ENCODE data around the gene ZNF597. TPM values are rescaled to one million over a fixed set of nuclear protein-coding genes. Genes with fewer than 3 reads are reported as not detected.

Gene ZNF597
- total and polyA plus RNA-seq, 4 donors, result 0.25 to 3.2 (median 2.0) TPM

GRCh38 chr16:3439637-3440036 lies 3.7 kb downstream of the ZNF597 start:
- Histone ChIP-seq H3K27ac (ENCODE audit: low read depth in 1 of 2, low read length in 2 of 2) (no peak overlapping the region), H3K4me3 (ENCODE audit: low read length in 2 of 2) (no peak overlapping the region), H3K27me3 (ENCODE audit: control insufficient read depth in 1 of 2, insufficient read depth in 2 of 2, low read length in 1 of 2) (no peaks in the 10 kb centered on the region), H3K4me1 (ENCODE audit: control insufficient read depth in 1 of 2, insufficient read depth in 2 of 2, low read length in 2 of 2) (no peaks in the 10 kb centered on the region), H3K9me3 (ENCODE audit: control insufficient read depth, low read length) (peaks cover 4% of the 10 kb centered on the region), H3K36me3 (ENCODE audit: control insufficient read depth in 1 of 2, insufficient read depth in 2 of 2, low read length in 1 of 2) (peaks cover 2 to 5% of the 10 kb centered on the region in 2 donors)
- 86 to 90% methylated on average over 4 of the region's 4 CpGs for WGBS, 2 donors
- intact Hi-C loops (cut with DNase I), result no loop called here
- ATAC-seq (ENCODE audit: low FRiP score), result no peak
- no peak for DNase-seq

DNA sequence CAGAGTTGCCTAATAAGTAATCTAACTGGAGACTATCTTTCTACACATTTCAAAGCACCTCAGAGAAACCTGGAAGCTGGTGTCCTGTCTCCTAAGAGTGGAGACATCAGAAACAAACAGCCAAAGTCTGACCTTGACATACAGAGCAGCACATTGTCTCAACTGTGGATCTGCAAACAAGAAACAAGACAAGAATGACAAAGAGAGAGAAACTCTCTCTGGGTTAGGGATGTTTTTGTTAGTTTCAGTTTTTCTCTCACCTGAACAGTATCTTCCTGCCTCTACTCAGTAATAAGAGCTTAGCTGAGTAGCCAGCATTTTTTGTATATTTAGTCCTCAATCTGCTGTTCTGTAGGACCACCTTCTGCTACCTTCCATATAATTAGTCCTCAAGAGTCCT lies 8.9 kb downstream of the ZNF597 start:
- H3K36me3 ChIP-seq (ENCODE audit: control insufficient read depth in 1 of 2, insufficient read depth in 2 of 2, low read length in 1 of 2), result peaks cover 2 to 5% of the 10 kb centered on the region in 2 donors
- no peak for ATAC-seq (ENCODE audit: low FRiP score)

GRCh38 chr16:3431779-3432219 lies 11.5 kb downstream of the ZNF597 start:
- DNase-seq, result peak; percentile 67 to 86
- Histone ChIP-seq H3K4me1 (ENCODE audit: control insufficient read depth in 1 of 2, insufficient read depth in 2 of 2, low read length in 2 of 2) (no peaks in the 10 kb centered on the region), H3K36me3 (ENCODE audit: control insufficient read depth in 1 of 2, insufficient read depth in 2 of 2, low read length in 1 of 2) (peaks cover 2 to 5% of the 10 kb centered on the region in 2 donors), H3K9me3 (ENCODE audit: control insufficient read depth, low read length) (peaks cover 1% of the 10 kb centered on the region), H3K27me3 (ENCODE audit: control insufficient read depth in 1 of 2, insufficient read depth in 2 of 2, low read length in 1 of 2) (no peaks in the 10 kb centered on the region), H3K27ac (ENCODE audit: low read depth in 1 of 2, low read length in 2 of 2) (no peak overlapping the region), H3K4me3 (ENCODE audit: low read length in 2 of 2) (no peak overlapping the region)
- intact Hi-C loops (cut with DNase I), result no loop called here
- whole genome bisulfite sequencing, 2 donors, result 46 to 67% methylated on average over 26 of the region's 26 CpGs
- ATAC-seq (ENCODE audit: low FRiP score), result peak; percentile 69

More for the DNA sequence above, 8.9 kb downstream of the ZNF597 start:
- no peak for DNase-seq
- H3K4me3 ChIP-seq (ENCODE audit: low read length in 2 of 2), result no peak overlapping the region
- no peaks in the 10 kb centered on the region for H3K27me3 ChIP-seq (ENCODE audit: control insufficient read depth in 1 of 2, insufficient read depth in 2 of 2, low read length in 1 of 2)
- no peak overlapping the region for H3K27ac ChIP-seq (ENCODE audit: low read depth in 1 of 2, low read length in 2 of 2)
- intact Hi-C loops (cut with DNase I), result no loop called here
- no peaks in the 10 kb centered on the region for H3K4me1 ChIP-seq (ENCODE audit: control insufficient read depth in 1 of 2, insufficient read depth in 2 of 2, low read length in 2 of 2)
- H3K9me3 ChIP-seq (ENCODE audit: control insufficient read depth, low read length), result peaks cover 2% of the 10 kb centered on the region

- 31 to 47% methylated on average over 29 of the region's 29 CpGs for WGBS, 2 donors
- DNase-seq, result no peak
- no peak for ATAC-seq (ENCODE audit: low FRiP score)
- Histone ChIP-seq H3K36me3 (ENCODE audit: control insufficient read depth in 1 of 2, insufficient read depth in 2 of 2, low read length in 1 of 2) (peaks cover 1 to 3% of the 10 kb centered on the region in 2 donors), H3K4me1 (ENCODE audit: control insufficient read depth in 1 of 2, insufficient read depth in 2 of 2, low read length in 2 of 2) (no peaks in the 10 kb centered on the region), H3K9me3 (ENCODE audit: control insufficient read depth, low read length) (peaks cover 23% of the 10 kb centered on the region), H3K4me3 (ENCODE audit: low read length in 2 of 2) (no peak overlapping the region), H3K27ac (ENCODE audit: low read depth in 1 of 2, low read length in 2 of 2) (no peak overlapping the region), H3K27me3 (ENCODE audit: control insufficient read depth in 1 of 2, insufficient read depth in 2 of 2, low read length in 1 of 2) (no peaks in the 10 kb centered on the region)
- intact Hi-C loops (cut with DNase I), result no loop called here
Measured at GRCh38 chr16:3413730-3414379, 29.4 kb downstream of the ZNF597 start.

DNA sequence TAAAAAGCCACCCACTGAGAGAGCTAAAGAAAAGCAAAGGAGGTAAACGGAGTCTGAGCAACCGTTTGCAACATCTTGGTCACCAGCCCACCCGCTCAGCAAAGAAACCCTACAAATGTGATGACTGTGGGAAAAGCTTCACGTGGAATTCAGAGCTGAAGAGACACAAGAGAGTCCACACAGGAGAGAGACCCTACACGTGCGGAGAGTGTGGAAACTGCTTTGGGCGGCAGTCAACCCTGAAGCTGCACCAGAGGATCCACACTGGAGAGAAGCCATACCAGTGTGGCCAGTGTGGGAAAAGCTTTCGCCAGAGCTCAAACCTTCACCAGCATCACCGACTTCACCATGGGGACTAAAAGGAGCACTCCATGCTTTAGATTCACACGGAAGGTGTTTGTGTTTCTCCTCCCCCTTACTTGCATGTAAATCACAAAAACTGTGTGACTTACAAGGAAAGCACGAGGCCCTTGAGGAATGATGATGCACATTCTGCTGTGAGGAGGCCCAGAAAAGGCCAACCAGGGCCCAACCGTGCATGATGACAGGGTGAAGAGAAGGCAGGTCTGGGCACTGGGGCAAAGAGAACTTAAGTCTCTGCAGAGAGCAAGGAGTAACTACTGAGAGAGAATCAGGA lies 34.6 kb downstream of the ZNF597 start:
- Histone ChIP-seq H3K27ac (ENCODE audit: low read depth in 1 of 2, low read length in 2 of 2) (no peak overlapping the region), H3K4me3 (ENCODE audit: low read length in 2 of 2) (no peak overlapping the region), H3K4me1 (ENCODE audit: control insufficient read depth in 1 of 2, insufficient read depth in 2 of 2, low read length in 2 of 2) (no peaks in the 10 kb centered on the region), H3K27me3 (ENCODE audit: control insufficient read depth in 1 of 2, insufficient read depth in 2 of 2, low read length in 1 of 2) (no peaks in the 10 kb centered on the region), H3K36me3 (ENCODE audit: control insufficient read depth in 1 of 2, insufficient read depth in 2 of 2, low read length in 1 of 2) (peaks cover 15 to 27% of the 10 kb centered on the region in 2 donors), H3K9me3 (ENCODE audit: control insufficient read depth, low read length) (peaks cover 29% of the 10 kb centered on the region)
- ATAC-seq (ENCODE audit: low FRiP score), result no peak
- no peak for DNase-seq
- 97 to 98% methylated on average over 12 of the region's 12 CpGs for WGBS, 2 donors
- intact Hi-C loops (cut with DNase I), result no loop called here

- ATAC-seq (ENCODE audit: low FRiP score) (no peak), DNase-seq (no peak)
- H3K27me3 ChIP-seq (ENCODE audit: control insufficient read depth in 1 of 2, insufficient read depth in 2 of 2, low read length in 1 of 2), result no peaks in the 10 kb centered on the region
- H3K4me1 ChIP-seq (ENCODE audit: control insufficient read depth in 1 of 2, insufficient read depth in 2 of 2, low read length in 2 of 2), result peaks cover 0 to 2% of the 10 kb centered on the region in 2 donors
- H3K9me3 ChIP-seq (ENCODE audit: control insufficient read depth, low read length), result peaks cover 2% of the 10 kb centered on the region
- 25 to 29% methylated on average over 17 of the region's 17 CpGs for WGBS, 2 donors
- H3K4me3 ChIP-seq (ENCODE audit: low read length in 2 of 2), result peak overlapping the region; percentile 66 to 90
- intact Hi-C loops (cut with DNase I), result loop anchor here in 1 of 2 donors (5.0 kb wide), 1 partner anchor 120 kb away; the partner anchor contains the start of gene ZNF263
- H3K36me3 ChIP-seq (ENCODE audit: control insufficient read depth in 1 of 2, insufficient read depth in 2 of 2, low read length in 1 of 2), result peaks cover 7 to 11% of the 10 kb centered on the region in 2 donors
- no peak overlapping the region for H3K27ac ChIP-seq (ENCODE audit: low read depth in 1 of 2, low read length in 2 of 2)
Measured at GRCh38 chr16:3401719-3402397, 41.4 kb downstream of the ZNF597 start.

DNA sequence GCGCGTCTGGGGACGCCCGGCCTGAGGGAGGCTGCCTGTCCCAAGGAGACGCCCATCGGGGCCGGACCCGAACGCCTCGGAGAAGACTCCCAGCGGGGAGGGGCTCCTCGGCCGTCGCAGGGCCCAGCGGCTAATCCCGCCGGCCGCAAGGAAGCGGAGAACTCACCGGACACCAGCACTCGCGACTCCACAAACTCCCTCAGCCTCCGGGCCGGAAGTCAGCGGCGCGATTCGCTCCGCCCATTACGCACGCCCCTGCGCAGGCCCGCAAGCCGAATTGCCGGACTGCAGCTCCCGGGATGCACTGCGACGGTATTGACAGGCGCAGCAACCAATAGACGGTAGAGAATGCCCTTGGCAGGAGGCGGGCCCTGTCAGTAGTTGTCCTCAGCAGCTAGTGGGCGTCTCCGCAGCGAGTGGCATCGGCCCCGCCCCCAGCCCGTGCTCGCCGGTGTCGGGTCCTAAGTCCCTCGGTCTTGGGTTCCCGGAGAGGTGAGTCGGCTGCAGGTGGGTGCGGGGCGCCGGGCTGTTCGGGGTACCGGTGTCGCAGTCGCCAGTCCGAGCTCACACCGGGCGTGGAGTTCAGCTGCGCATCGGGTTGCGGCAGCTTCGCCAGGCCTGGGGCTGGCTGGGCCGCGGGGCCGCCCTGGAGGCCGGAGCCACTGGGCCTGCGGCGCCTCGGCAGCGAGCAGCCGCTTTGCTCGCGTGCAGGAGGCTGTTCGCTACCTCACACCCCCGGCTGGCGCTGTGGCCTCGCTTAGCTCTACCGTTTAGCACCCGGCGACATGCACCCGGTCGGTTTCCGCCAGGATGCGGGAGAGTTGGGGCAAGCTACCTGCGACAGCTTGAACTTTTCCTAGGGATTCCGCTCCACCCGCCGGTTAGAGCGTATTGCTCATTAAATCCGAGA lies 42.3 kb downstream of the ZNF597 start, which contains the start of the genes ZNF174 and ZSCAN32:
ZNF174 (plus strand) TSS at position 437 of the 910 bp plus-strand sequence. CDS start 790 bp downstream, outside the sequence.
ZSCAN32 (minus strand) TSS at position 226 of the 910 bp plus-strand sequence. CDS start 3,447 bp downstream, outside the sequence.
- Histone ChIP-seq H3K36me3 (ENCODE audit: control insufficient read depth in 1 of 2, insufficient read depth in 2 of 2, low read length in 1 of 2) (peaks cover 7 to 10% of the 10 kb centered on the region in 2 donors), H3K27ac (ENCODE audit: low read depth in 1 of 2, low read length in 2 of 2) (peak within 1 kb of the TSS in 1 of 2 donors; percentile 47), H3K27me3 (ENCODE audit: control insufficient read depth in 1 of 2, insufficient read depth in 2 of 2, low read length in 1 of 2) (no peaks in the 10 kb centered on the region), H3K4me3 (ENCODE audit: low read length in 2 of 2) (peak within 1 kb of the TSS; percentile 66 to 90), H3K4me1 (ENCODE audit: control insufficient read depth in 1 of 2, insufficient read depth in 2 of 2, low read length in 2 of 2) (peaks cover 0 to 2% of the 10 kb centered on the region in 2 donors), H3K9me3 (ENCODE audit: control insufficient read depth, low read length) (peaks cover 4% of the 10 kb centered on the region)
- ATAC-seq (ENCODE audit: low FRiP score), result peak; percentile 100
- DNase-seq, result peak; percentile 99
- intact Hi-C loops (cut with DNase I), result loop anchor here in 1 of 2 donors (5.0 kb wide), 1 partner anchor 119 kb away; the partner anchor contains the start of gene ZNF263
- 0 to 1% methylated on average over 90 to 95 of the region's 95 CpGs for WGBS, 2 donors

DNA sequence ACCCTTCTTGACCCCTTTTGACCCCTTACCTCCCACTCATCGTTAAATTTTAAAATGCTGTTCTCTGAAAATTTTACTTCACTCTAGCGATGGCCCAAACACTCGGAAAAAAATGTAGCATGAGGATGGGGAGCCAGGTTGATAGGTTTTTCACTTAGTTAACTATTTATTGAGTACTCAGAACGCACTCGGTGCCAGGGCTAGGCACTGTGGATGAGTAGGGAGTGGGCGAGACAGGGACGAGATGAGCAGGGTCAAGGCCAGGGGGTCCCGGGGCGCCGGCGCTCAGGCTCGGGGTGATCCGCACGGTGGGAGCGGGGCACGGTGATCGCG lies 42.9 kb downstream of the ZNF597 start:
- WGBS, 2 donors, result 1 to 2% methylated on average over 18 of the region's 18 CpGs
- DNase-seq (no peak), ATAC-seq (ENCODE audit: low FRiP score) (no peak)
- intact Hi-C loops (cut with DNase I), result loop anchor here in 1 of 2 donors (5.0 kb wide), 1 partner anchor 118 kb away; the partner anchor contains the start of gene ZNF263
- H3K4me1 ChIP-seq (ENCODE audit: control insufficient read depth in 1 of 2, insufficient read depth in 2 of 2, low read length in 2 of 2), result peaks cover 0 to 2% of the 10 kb centered on the region in 2 donors
- H3K4me3 ChIP-seq (ENCODE audit: low read length in 2 of 2), result peak overlapping the region; percentile 49 to 50
- peaks cover 3% of the 10 kb centered on the region for H3K9me3 ChIP-seq (ENCODE audit: control insufficient read depth, low read length)
- H3K27me3 ChIP-seq (ENCODE audit: control insufficient read depth in 1 of 2, insufficient read depth in 2 of 2, low read length in 1 of 2), result no peaks in the 10 kb centered on the region
- H3K27ac ChIP-seq (ENCODE audit: low read depth in 1 of 2, low read length in 2 of 2), result peak overlapping the region in 1 of 2 donors; percentile 47
- peaks cover 3 to 8% of the 10 kb centered on the region in 2 donors for H3K36me3 ChIP-seq (ENCODE audit: control insufficient read depth in 1 of 2, insufficient read depth in 2 of 2, low read length in 1 of 2)

Data from aorta (tissue), 5 donors.